Kidney glomerular epithelial cell (primary cell): ENCODE data around the gene PGGHG.
"Not testable (repeated sequence)": the region's sequence is repeated elsewhere in the genome, so short reads cannot be mapped to it uniquely, and the experiment has no call there.

ENCODE experiments used
- DNase-seq: peaks from one replicate; lab custom pipeline; 2025; lab: John Stamatoyannopoulos, UW

The PGGHG gene

GRCh38 chr11:288478-289397 is at the start of gene PGGHG:
PGGHG (plus strand) TSS chr11:289126; CDS start chr11:289817, 691 bp downstream.
- no peak for DNase-seq

DNA sequence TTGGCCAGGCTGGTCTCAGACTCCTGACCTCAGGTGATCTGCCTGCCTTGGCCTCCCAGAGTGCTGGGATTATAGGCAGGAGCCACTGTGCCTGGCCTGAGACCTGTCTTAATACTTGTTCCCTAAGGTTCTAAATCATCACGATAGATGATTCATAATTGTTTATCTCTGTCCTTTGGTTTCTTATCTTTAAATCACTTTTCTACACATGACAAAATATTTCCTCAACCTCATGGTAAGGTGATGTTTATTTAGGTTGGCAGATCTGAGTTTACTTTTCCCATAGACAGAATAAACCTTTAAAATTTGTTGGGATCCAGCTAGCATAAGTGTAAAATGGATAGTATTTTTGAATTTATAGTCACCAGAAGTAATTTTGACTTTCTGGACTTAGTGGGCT is 48.6 kb upstream of the PGGHG start:
- DNase-seq = no peak

DNA sequence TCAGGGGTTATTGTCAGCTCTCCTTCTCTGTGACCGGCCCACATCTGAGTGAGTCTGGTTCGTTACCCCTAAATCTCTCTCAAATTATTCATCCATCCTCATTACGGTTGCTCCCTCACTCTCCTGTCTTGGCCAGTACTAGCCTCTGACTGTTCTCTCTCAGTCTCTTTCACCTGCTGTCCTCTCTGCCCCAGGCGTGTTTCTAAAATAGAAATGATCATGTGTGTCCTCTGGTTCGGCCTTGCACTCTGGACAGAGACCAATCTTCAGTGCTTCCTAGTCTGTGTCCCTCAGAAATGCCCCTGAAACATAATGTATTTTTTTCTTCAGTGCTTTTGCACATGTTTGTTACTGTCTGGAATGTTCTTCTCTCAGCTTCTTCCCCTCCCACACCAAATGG is 47.3 kb upstream of the PGGHG start:
- DNase-seq = no peak

DNA sequence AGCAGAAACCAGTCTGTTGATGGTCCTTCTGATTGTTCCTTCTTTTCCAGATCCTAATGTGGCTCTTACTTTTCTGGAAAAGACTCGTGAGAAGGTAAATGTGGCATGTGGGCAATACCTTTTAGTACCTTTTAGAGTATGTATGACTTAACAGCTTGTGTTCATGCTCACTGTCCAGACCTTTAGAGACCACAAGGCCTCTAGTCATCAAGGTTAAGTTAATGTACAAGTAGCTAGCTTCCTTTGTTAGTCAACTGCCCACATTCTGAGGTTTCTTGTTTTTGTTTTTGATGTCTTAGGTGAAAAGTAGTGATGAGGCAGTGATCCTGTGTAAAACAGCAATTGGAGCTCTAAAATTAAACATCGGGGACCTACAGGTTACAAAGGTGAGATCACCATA is 44.5 kb upstream of the PGGHG start:
- no peak for DNase-seq

GRCh38 chr11:249062-249461 is 39.9 kb upstream of the PGGHG start:
- no peak for DNase-seq

- no peak for DNase-seq
These were observed 38.7 kb upstream of the PGGHG start for GRCh38 chr11:250274-250673.

GRCh38 chr11:250740-251299 is 38.1 kb upstream of the PGGHG start:
- no peak for DNase-seq

DNA sequence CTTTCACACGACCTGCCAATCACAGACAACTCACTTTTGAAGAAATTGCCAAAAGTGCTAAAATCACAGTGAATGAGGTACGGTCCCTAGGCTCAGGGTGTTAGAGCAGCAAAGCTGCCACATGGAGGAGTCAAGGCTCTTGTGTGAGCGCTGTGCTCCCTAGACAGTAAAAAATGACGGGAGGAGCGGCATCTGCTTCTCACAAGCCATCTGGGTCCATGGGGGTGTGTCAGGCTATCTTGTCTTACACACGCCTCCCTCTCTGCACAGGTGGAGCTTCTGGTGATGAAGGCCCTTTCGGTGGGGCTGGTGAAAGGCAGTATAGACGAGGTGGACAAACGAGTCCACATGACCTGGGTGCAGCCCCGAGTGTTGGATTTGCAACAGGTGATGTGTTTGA is 37.4 kb upstream of the PGGHG start:
- DNase-seq = no peak

DNA sequence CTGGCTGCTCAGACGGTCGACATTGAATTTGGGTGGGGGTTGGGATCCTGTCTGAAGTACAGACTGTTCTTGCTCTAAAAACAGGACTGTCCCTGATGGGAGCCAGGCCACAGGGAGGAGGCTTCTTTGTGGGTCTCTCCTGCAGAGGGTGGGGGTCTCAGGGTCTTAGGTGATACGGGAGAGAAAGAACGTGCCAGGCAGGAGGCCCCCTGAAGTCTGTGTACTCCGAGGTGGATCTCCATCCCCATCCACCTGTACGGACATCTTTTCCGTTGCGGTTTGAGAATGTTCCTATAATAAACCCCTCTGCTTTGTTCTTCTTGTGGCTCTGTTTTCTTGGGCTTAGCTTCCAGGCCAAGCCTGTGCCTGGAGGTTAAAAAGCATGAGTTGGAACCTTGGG is 36.3 kb upstream of the PGGHG start:
- DNase-seq = no peak

DNA sequence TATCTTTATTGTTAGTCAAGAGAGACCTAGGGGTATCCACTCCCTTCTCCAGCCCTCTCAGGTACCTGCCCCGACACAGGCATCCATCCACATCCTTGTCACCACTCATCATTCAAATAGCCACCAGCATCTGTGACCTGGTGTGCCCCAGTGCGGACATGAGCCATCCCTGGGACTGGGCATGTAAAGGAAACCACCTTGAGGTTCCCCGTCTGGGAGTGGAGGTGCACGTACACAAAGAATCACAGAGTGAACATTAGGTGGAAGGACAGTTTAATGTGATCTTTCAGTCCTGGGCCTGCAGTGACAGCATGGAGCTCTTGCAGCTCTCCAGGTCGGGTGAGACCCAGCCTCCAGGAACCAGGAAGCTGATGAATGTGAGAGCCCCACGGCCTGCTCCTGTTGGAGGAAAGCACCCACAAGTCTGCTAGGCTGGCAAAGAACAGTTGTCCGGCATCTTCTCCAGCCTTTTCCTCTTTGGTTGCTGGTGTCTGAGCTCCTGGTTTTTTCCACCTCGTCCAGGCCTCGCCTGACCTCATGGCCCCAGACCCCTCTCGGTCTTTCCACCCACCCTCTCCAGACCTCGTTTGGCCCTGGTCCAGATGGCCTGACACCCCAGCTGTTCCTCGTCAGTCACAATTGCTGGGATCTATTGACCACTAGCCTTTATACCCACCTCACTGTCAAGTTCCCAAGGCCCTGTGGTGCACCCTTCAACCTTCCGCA is 35.6 kb upstream of the PGGHG start:
- no peak for DNase-seq

- no peak for DNase-seq
These were observed 35.0 kb upstream of the PGGHG start for GRCh38 chr11:253886-254270.

DNA sequence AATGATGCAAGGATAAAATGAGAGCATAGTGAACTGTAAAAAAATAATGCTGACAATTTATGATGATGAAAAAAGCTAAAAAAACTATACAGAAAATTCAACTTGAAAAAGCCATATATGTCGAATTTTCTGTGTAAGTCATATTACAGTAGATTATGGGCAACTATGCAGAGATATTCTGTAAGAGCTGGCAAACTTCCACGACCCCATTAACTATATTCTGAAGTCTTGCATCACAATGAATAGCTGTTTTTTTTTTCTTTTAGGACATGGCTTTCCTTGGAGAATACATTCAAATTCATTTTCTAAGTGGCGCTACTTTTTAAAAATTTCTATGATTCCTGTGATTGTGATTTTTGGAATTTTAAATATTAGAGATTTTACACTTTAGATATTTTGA is 33.8 kb upstream of the PGGHG start:
- no peak for DNase-seq

DNA sequence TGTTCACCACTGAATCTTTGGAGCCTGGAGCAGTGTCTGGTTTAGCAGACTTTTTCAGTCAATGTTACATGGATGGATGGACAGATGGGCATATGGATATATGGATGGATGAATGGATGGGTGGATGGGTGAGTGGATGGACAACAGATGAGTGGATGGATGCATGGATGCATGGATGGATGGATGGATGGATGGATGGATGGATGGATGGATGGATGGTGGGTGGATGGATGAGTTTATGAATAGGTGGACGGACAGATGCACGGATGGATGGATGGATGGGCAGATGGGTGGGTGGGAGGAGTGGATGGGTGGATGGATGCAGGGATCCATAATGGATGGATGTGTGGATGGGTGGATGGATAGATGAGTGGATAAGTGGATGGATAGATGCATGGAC is 33.1 kb upstream of the PGGHG start:
- DNase-seq = no peak

DNA sequence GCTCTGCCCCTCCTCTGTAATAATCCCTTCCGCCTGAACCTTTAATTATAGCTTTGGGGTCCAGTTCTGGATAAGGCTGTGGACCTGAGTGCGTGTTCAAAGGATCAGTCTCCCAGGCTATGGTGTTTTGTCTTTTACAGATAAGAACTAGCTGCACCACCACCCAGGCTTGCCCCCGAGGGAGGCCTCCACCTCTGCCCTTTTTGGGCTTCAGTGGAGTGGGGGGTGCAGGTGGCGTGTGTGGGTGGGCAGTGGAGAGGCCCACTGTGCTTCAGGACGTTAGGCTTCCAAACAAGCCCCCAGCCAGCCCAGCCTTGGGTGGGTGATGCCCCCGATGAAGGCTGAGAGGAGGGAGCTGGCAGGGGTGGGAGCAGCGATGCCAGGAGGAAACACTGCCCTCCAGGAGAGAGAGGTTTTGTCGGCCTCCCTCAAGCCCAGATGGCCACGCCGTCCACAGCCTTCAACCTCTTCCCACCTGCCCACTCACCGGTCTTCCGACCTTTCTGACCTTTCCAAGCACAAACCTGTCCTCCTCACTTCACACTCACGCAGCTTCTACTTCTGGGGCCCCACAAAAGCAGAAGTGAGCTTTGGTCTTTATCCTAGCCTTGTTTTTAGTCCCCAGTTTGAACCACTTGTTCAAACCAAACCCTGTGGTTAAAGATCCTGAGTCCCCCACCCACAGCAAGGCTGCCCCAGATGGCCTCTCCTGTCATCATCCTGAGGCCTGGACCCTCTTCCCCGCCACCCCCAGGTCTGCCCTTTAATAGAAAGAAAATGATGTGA is 31.8 kb upstream of the PGGHG start:
- no peak for DNase-seq

- no peak for DNase-seq
These were observed 31.0 kb upstream of the PGGHG start for GRCh38 chr11:257766-258493.

- DNase-seq = no peak
These were observed 29.5 kb upstream of the PGGHG start for GRCh38 chr11:259413-259812.

DNA sequence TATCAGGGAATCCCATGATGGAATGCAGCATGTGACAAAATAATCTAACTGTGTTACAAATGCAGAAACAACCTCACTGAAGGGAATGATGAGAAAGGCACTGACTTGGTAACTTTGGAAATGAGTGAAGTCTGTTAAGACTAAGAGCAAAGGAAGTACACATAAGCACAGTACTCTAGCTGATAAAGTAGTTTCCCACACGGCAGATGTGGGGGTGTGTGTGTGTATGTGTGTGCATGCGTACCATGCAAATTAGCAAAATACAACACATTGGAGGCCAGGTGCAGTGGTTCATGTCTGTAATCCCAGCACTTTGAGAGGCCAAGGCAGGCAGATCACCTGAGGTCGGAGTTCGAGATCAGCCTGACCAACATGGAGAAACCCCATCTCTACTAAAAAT is 27.3 kb upstream of the PGGHG start:
- no peak for DNase-seq

DNA sequence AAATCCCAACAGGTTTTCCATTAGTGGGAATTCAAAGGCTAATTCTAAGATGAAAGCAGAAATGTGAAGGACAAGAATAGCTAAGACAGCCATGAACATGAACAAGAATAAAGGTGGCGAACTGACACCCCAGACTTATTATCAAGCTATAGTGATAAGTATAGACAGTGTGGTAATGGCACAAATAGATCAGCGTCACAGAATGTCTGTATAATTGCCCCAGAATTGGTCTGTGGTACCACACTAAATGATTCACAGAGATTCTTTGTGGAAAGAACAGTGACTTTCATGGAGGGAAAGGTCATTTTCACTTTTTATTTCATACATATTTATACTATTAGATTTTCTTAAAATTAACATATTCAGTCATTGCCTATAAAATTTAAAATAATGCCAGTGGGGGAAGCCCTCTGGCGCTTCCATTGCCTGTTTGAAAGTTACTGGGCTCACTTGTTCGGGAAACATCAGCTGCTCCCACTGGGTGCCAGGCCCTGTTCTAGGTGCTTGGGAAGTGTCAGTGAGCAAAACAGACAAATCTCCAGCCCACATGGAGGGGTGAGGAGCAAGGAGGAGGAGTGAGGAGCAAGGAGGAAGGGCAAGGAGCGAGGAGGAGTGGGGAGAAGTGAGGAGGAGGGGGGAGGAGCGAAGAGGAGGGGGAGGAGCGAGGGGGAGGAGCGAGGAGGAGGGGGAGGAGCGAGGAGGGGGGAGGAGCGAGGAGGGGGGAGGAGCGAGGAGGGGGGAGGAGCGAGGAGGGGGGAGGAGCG is 22.1 kb upstream of the PGGHG start:
- DNase-seq = no peak

- DNase-seq = no peak
These were observed 21.4 kb upstream of the PGGHG start for GRCh38 chr11:267491-267994.

- not testable (repeated sequence) for DNase-seq
These were observed 20.2 kb upstream of the PGGHG start for GRCh38 chr11:268716-269145.
